Activated CD8-positive, alpha-beta memory T cell treated with anti-CD3 and anti-CD28 coated beads for 36 hours (primary cell): ENCODE data around the gene MAGI2. TPM values are rescaled to one million over a fixed set of nuclear protein-coding genes. Genes with fewer than 3 reads are reported as not detected.

ENCODE experiments used
- CTCF ChIA-PET: fragments of 350-600 bp; sonication (Branson Sonifier 250); formaldehyde crosslinking; loops from one replicate; lab custom pipeline; 2021; ENCODE audit warnings: antibody characterized with exemption; lab: Charles Lee
- POLR2A ChIA-PET: fragments of 350-600 bp; sonication (Branson Sonifier 250); formaldehyde crosslinking; loops from one replicate; lab custom pipeline; 2021; ENCODE audit warnings: antibody characterized with exemption; lab: Charles Lee
- total RNA-seq, 2 experiments: library from RNA; stranded (reverse); gene quantifications; one replicate each; pipeline ENCODE4 v1.2.3, GENCODE V29; 2021

The MAGI2 gene
- total RNA-seq, 2 experiments from 2014 or later: 0.17 to 0.30 TPM

GRCh38 chr7:77971726-77972125 is 1481.7 kb downstream of the MAGI2 start:
- ChIA-PET CTCF (no interaction called here), POLR2A (no interaction called here)

GRCh38 chr7:77967429-77967828 is 1486.0 kb downstream of the MAGI2 start:
- ChIA-PET POLR2A (no interaction called here), CTCF (no interaction called here)
